ENCODE results near the gene XYLB. TPM values are rescaled to one million over a fixed set of nuclear protein-coding genes. Genes with fewer than 3 reads are reported as not detected.
A peak's percentile ranks its signal among the peaks of the same experiment; 100 is the strongest.

Gene XYLB
- total RNA-seq, 1 experiment from 2014 or later, result 11.2 TPM

DNA sequence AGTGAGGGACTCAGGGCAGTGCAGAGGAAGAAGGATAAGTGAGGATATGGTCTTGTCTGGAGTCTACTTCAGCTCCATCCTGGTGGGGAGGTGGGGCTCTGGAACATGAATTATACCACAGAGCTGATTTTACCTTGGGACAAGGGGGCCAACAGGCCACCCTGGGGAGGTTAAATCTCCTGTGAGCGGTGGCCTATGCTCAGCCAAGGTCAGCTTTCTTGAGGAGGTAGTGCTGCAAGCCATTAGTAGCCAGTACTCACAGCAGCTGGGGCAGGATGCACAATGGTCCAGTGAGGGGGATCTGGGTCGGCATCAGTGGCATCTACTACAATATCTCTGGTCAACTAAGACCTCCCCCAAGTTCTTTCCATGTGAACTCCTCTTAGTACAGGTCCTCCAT lies 49.7 kb downstream of the XYLB start:
- Histone ChIP-seq H4K20me1 (ENCODE audit: low read length) (no peaks in the 10 kb centered on the region), H3K27ac (ENCODE audit: low read length) (no peak overlapping the region), H3K9me3 (ENCODE audit: low read length) (no peaks in the 10 kb centered on the region), H3K79me2 (ENCODE audit: low read length) (no peaks in the 10 kb centered on the region), H3K27me3 (ENCODE audit: low read length) (no peaks in the 10 kb centered on the region), H2AFZ (ENCODE audit: low read length) (no peak overlapping the region), H3K4me1 (ENCODE audit: insufficient read depth, low read length) (no peaks in the 10 kb centered on the region), H3K4me2 (ENCODE audit: low read length) (no peak overlapping the region), H3F3A (ENCODE audit: low read length, unreplicated experiment) (no peaks in the 10 kb centered on the region), H3K9ac (ENCODE audit: low read length) (no peak overlapping the region), H3K36me3 (ENCODE audit: low read depth, low read length) (peaks cover 24% of the 10 kb centered on the region), H3K9me2 (replicated peaks; ENCODE audit: low read length) (no peaks in the 10 kb centered on the region), H3K4me3 (ENCODE audit: low read length) (no peak overlapping the region)
- DNase-seq, result no peak
- CTCF ChIA-PET, result no interaction called here
- POLR2A ChIA-PET (ENCODE audit: unreplicated experiment), result no interaction called here
- TF ChIP-seq EZH2 (IDR thresholded peaks at IDR 0.05; ENCODE audit: low read length, unreplicated experiment) (no peak), EZH2phosphoT487 (IDR thresholded peaks at IDR 0.05; ENCODE audit: borderline replicate concordance, low read length) (no peak)
- TF ChIP-seq, protein P1, sequence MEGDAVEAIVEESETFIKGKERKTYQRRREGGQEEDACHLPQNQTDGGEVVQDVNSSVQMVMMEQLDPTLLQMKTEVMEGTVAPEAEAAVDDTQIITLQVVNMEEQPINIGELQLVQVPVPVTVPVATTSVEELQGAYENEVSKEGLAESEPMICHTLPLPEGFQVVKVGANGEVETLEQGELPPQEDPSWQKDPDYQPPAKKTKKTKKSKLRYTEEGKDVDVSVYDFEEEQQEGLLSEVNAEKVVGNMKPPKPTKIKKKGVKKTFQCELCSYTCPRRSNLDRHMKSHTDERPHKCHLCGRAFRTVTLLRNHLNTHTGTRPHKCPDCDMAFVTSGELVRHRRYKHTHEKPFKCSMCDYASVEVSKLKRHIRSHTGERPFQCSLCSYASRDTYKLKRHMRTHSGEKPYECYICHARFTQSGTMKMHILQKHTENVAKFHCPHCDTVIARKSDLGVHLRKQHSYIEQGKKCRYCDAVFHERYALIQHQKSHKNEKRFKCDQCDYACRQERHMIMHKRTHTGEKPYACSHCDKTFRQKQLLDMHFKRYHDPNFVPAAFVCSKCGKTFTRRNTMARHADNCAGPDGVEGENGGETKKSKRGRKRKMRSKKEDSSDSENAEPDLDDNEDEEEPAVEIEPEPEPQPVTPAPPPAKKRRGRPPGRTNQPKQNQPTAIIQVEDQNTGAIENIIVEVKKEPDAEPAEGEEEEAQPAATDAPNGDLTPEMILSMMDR (conservative IDR thresholded peaks at IDR 0.05; ENCODE audit: low read depth, low read length), result no peak
- BruUV-seq (replicated peaks), result no TSS peak
- ATAC-seq, result no peak
- intact Hi-C loops (cut with micrococcal nuclease), result no loop called here

DNA sequence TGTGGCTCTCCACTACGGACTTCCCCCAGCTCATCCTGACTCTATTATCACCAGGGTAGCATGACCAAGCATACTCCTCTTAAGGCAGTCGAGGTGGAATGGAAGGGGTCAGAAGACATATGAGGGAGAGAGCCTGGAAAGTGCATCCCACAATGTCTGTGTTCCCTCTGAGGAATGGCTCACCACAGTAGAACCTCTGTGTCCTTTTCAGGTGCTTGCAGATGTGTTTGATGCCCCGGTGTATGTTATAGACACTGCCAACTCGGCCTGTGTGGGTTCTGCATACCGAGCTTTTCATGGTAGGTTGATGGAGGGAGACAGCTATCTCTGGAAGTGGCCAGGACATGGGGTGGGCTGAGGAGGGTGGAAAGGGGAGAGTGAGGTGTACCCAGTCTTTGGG lies 50.3 kb downstream of the XYLB start:
- Histone ChIP-seq H3K4me3 (ENCODE audit: low read length) (no peak overlapping the region), H3K9me3 (ENCODE audit: low read length) (no peaks in the 10 kb centered on the region), H3K27me3 (ENCODE audit: low read length) (no peaks in the 10 kb centered on the region), H3K4me2 (ENCODE audit: low read length) (no peak overlapping the region), H3K9ac (ENCODE audit: low read length) (no peak overlapping the region), H3F3A (ENCODE audit: low read length, unreplicated experiment) (no peaks in the 10 kb centered on the region), H3K27ac (ENCODE audit: low read length) (no peak overlapping the region), H3K4me1 (ENCODE audit: insufficient read depth, low read length) (no peaks in the 10 kb centered on the region), H3K9me2 (replicated peaks; ENCODE audit: low read length) (no peaks in the 10 kb centered on the region), H2AFZ (ENCODE audit: low read length) (no peak overlapping the region), H4K20me1 (ENCODE audit: low read length) (no peaks in the 10 kb centered on the region), H3K79me2 (ENCODE audit: low read length) (no peaks in the 10 kb centered on the region), H3K36me3 (ENCODE audit: low read depth, low read length) (peaks cover 31% of the 10 kb centered on the region)
- intact Hi-C loops (cut with micrococcal nuclease), result no loop called here
- ChIA-PET POLR2A (ENCODE audit: unreplicated experiment) (no interaction called here), CTCF (no interaction called here)
- ATAC-seq, result no peak
- DNase-seq, result no peak
- TF ChIP-seq EZH2phosphoT487 (IDR thresholded peaks at IDR 0.05; ENCODE audit: borderline replicate concordance, low read length), result no peak
- TF ChIP-seq, protein P1 (conservative IDR thresholded peaks at IDR 0.05; ENCODE audit: low read depth, low read length), result no peak
- no TSS peak for BruUV-seq (replicated peaks)

DNA sequence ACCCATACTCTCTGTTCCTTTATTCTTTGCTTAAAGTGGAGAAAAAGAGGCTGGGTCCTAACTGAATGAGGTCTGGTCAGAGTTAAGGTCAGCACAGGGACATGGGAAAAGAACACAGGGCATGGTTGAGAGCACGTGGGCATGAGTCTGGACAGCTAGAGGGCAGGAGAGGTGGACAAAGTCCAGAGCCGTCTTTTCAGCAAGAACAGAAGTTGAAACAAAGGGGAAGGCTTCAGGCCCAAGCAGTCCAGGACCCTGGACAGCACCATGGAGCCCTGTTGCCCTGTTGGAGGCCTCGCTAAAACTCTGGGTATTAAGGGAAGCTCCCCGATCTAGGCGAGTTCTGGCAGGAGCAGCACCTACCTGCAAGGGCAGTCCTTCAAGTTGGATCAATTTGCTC lies 50.7 kb downstream of the XYLB start:
- H3K9me2 ChIP-seq (replicated peaks; ENCODE audit: low read length), result no peaks in the 10 kb centered on the region
- TF ChIP-seq EZH2 (IDR thresholded peaks at IDR 0.05; ENCODE audit: low read length, unreplicated experiment), result no peak
- TF ChIP-seq, protein P1 (conservative IDR thresholded peaks at IDR 0.05; ENCODE audit: low read depth, low read length), result no peak
- no peak for TF ChIP-seq EZH2phosphoT487 (IDR thresholded peaks at IDR 0.05; ENCODE audit: borderline replicate concordance, low read length)
- ATAC-seq, result peak; percentile 33; the same call in 1 of the 2 replicates
- H3K9me3 ChIP-seq (ENCODE audit: low read length), result no peaks in the 10 kb centered on the region
- H3K9ac ChIP-seq (ENCODE audit: low read length), result no peak overlapping the region
- H3K79me2 ChIP-seq (ENCODE audit: low read length), result no peaks in the 10 kb centered on the region
- H2AFZ ChIP-seq (ENCODE audit: low read length), result no peak overlapping the region
- ChIA-PET CTCF (no interaction called here), POLR2A (ENCODE audit: unreplicated experiment) (no interaction called here)
- H3K4me3 ChIP-seq (ENCODE audit: low read length), result no peak overlapping the region
- no peaks in the 10 kb centered on the region for H4K20me1 ChIP-seq (ENCODE audit: low read length)
- no peaks in the 10 kb centered on the region for H3K4me1 ChIP-seq (ENCODE audit: insufficient read depth, low read length)
- H3K4me2 ChIP-seq (ENCODE audit: low read length), result no peak overlapping the region
- intact Hi-C loops (cut with micrococcal nuclease), result no loop called here
- BruUV-seq (replicated peaks), result no TSS peak
- no peaks in the 10 kb centered on the region for H3K27me3 ChIP-seq (ENCODE audit: low read length)
- no peak overlapping the region for H3K27ac ChIP-seq (ENCODE audit: low read length)
- DNase-seq, result peak; percentile 25
- H3F3A ChIP-seq (ENCODE audit: low read length, unreplicated experiment), result no peaks in the 10 kb centered on the region
- H3K36me3 ChIP-seq (ENCODE audit: low read depth, low read length), result peaks cover 33% of the 10 kb centered on the region

Measured in PC-3 (cell line).